Iris pigment epithelial cell (primary cell): ENCODE measurements around the gene FAM169A.
"Not testable (repeated sequence)": the region's sequence is repeated elsewhere in the genome, so short reads cannot be mapped to it uniquely, and the experiment has no call there.

Experiments
- DNase-seq: peaks from one replicate; pipeline ENCODE4 v3.0.0-alpha.2; 2011; ENCODE audit warnings: low read depth

FAM169A gene

GRCh38 chr5:74801197-74801596, 65.0 kb downstream of the FAM169A start:
- DNase-seq = no peak

GRCh38 chr5:74798977-74799911, 66.9 kb downstream of the FAM169A start:
- peak; percentile 3 for DNase-seq

- not testable (repeated sequence) for DNase-seq
Observed at GRCh38 chr5:74791669-74792068, 74.5 kb downstream of the FAM169A start.

GRCh38 chr5:74787424-74787823, 78.8 kb downstream of the FAM169A start:
- no peak for DNase-seq

DNA sequence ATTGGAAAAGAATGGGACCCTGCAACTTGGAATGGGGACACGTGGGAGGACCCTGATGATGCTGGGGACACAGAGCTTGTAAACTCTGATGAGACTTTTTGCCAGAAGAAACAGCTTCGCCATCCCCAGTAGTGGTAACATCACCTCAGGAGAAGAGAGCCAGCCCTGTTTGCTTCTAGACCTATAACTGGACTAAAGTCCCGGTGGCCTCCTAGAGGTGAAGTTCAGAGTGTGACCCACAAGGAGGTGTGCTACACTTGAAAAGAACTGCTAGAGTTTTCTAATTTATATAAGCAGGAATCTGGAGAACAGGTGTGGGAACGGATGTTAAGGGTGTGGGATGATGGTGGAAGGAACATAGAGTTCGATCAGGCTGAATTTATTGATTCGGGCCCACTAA, 79.3 kb downstream of the FAM169A start:
- DNase-seq = no peak

GRCh38 chr5:74778609-74779008, 87.6 kb downstream of the FAM169A start:
- no peak for DNase-seq

DNA sequence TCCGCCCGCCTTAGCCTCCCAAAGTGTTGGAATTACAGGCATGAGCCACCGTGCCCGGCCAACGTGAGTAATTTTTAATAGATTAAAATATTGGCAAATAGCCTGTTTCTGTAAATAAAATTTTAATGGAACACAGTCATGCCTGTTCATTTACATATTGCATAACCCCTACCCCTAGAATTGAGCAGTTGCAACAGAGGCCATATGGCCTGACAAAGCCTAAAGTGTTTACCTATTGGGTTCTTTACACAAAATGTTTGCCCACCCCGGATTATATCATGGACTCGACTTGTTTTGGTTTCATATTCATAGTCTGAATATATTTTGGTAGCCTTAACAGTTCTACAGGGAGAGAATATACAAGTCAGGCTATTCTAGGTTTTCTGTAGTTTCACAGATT, 93.8 kb downstream of the FAM169A start:
- peak; percentile 66 for DNase-seq

- DNase-seq = peak; percentile 78
Observed at GRCh38 chr5:74767579-74767913, 98.6 kb downstream of the FAM169A start.

DNA sequence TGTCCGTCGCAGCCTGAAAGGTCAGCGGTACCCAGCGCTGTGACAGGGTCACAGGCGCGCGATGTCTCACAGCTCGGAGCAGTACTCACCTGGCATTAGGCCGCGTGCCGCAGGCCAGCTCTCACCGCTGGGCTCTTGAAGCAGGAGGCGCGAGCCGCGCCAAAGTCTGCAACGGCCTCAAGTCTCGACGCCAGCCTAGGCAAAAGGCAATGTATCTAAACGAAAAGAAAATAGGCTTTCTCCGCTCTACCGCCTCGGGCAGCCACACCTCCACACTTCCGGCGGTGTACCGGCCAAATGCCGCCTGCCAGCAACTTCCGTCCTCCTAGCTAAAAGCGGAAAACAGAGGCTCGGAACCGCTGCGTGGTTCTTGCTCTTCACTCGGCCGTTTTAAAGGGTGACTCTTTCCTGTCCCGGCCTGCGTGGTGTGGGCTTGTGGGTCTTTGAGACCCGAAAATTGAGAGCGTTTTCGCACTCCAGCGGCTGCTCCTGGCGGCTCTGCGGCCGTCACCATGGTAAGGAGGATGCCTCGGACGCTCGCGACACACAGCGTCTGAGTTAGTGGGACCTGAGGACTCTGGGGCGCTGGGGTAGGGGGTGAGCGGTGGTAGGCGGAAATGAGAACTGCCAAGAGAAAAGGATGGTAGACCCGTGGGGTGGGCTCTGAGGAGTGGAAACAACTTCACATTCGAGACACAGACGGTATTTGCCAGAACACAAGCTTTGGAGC, 99.2 kb downstream of the FAM169A start, which contains the start of the genes GFM2 and NSA2:
Gene GFM2, minus strand, starts transcription at position 269 of the 730 bp plus-strand sequence. CDS start 3,375 bp downstream, outside the sequence.
Gene NSA2, plus strand, starts transcription at position 401 of the 730 bp plus-strand sequence. Its CDS starts 112 bp downstream, at position 513.
- DNase-seq = peak; percentile 96

DNA sequence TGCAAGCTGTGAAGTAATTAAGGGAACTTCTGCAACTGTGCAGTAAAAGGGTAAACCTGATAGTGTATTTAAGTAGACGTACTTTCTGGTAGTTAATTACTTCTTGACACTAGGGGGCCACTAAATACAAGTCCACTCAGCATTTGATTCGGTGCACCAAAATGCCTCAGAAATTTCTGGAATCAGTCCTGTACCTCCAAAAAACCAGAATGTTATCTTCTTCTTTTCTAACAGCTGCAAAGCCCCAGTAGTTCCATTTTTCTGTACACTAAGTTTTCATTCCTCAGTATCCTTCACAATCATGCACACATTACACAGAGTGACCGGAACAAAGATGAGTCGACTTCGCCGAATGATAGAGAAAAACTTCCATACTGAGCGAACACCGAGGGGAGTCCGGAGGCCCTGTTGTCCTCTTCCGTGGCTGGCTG, 99.8 kb downstream of the FAM169A start:
- DNase-seq = peak; percentile 55

DNA sequence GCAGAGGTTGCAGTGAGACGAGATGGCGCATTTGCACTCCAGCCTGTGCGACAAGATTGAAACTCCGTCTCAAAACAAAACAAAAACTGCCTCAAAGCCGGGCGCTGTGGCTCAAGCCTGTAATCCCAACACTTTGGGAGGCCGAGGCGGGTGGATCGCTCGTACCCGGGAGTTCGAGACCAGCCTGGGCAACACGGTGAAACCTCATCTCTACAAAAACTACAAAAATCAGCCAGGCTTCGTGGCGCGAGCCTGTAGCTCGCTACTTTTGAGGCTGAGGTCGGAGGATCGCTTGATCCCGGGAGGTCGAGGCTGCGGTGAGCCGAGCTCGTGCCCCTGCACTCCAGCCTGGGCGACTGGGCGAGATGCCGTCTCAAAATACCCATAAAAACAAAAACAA, 100.3 kb downstream of the FAM169A start:
- DNase-seq = no peak

- DNase-seq = no peak
Observed at GRCh38 chr5:74765201-74765600, 101.0 kb downstream of the FAM169A start.

- peak; percentile 31 for DNase-seq
Observed at GRCh38 chr5:74763504-74763903, 102.7 kb downstream of the FAM169A start.

DNA sequence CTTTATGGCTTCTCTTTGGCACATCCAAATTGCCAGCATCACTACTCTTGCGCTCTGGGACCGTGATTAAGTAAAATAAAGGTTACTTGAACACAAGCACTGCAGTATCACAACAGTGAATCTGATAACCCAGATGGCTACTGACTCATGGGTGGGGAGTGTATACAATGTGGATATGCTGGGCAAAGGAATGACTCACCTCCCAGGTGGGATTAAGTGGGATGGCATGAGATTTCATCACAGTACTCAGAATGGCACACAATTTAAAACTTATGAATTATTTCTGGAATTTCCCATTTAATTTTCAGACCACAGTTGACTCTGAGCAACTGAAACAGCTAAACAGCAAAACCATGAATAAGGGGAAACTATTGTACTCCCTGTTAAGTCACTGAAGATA, 103.6 kb downstream of the FAM169A start:
- peak; percentile 79 for DNase-seq

DNA sequence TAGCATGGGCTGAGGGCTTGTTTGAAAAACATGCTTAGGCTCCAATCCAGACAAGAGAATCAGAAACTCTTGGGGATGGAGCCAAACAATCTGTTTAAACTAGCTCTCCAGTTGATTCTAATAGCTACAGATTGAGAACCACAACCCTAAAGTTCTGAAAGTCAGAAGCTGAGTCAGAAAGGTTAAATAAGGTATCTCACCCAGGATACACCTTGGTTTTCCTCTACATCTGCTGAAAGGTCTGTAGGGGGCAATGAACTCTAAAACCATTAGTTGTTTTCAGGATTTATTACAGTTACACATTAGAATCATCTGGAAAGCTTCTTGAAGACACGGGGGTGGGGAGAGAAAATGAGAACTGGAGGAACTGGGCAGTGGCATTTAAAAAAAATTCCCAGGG, 104.9 kb downstream of the FAM169A start:
- DNase-seq = no peak

DNA sequence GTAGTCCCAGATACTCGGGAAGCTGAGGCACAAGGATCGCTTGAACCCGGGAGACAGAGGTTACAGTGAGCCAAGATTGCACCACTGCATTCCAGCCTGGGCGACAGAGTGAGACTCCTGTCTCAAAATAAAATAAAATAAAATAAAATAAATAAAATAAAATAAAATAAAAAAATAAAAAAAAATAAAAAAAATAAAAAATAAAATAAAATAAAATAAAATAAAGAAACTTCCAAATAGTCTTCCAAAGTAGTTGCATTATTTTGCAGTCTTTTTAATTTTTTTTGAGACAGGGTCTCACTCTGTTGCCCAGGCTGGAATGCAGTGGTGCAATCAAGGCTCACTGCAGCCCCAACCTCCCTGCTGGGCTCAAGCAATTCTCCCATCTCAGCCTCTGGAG, 117.4 kb downstream of the FAM169A start:
- not testable (repeated sequence) for DNase-seq

GRCh38 chr5:74738406-74738805, 127.8 kb downstream of the FAM169A start:
- no peak for DNase-seq

- DNase-seq = no peak
Observed at GRCh38 chr5:74736759-74737158, 129.4 kb downstream of the FAM169A start.
